K562 treated with DMSO at 1 percent for 4 hours (cell line): ENCODE data around the gene EFL1. TPM values are rescaled to one million over a fixed set of nuclear protein-coding genes. Genes with fewer than 3 reads are reported as not detected.

Experiments used
- total RNA-seq: library from RNA; unstranded; fragments of 300-600 nt; gene quantifications from 2 replicates; pipeline ENCODE4 v1.2.3, GENCODE V29; 2022; ENCODE audit not compliant: insufficient read depth

Gene EFL1
- total RNA-seq, result 8.4 and 10.8 TPM in 2 replicates

GRCh38 chr15:82262422-82263026 lies at the start of gene EFL1, which contains the start of gene SAXO2:
TSS of gene EFL1 (minus strand) at chr15:82262734. CDS start at chr15:82261778, 956 bp downstream.
TSS of gene SAXO2 (plus strand) at chr15:82262818. CDS start at chr15:82262880, 62 bp downstream.

Other genes with a start within 250 kb of the EFL1 start
- 19.1 and 21.9 TPM in 2 replicates for gene MEX3B, start 216.7 kb downstream of the EFL1 start, total RNA-seq
- gene SAXO2, start 84 bp upstream of the EFL1 start, total RNA-seq, result 12.7 and 15.7 TPM in 2 replicates
- gene GOLGA6L10, start 86.7 kb upstream of the EFL1 start, total RNA-seq, result 0.84 and 1.6 TPM in 2 replicates
- gene GOLGA6L9, start 167.1 kb upstream of the EFL1 start, total RNA-seq, result 2.7 and 2.9 TPM in 2 replicates